ENCODE measurements around the gene FILIP1L.

DNA sequence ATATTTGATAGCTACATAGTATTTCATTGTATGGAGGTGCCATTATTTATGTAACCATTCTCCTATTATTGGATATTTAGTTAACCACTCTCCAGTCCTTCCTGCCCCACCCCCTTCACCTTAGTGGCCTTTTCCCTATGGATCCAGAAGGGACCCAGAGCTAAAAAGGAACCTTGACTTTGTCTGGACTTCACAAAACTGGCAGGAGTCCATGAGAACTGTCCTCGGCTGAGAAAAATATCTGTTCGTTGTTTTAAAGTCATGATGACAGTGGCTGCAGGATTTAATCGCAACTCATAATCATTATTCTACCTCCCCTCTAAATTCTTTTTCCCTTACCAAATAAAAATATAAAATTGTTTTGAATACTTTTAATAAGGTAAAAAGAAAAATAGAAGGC lies 166.9 kb downstream of the FILIP1L start:
- TF ChIP-seq, protein P1, sequence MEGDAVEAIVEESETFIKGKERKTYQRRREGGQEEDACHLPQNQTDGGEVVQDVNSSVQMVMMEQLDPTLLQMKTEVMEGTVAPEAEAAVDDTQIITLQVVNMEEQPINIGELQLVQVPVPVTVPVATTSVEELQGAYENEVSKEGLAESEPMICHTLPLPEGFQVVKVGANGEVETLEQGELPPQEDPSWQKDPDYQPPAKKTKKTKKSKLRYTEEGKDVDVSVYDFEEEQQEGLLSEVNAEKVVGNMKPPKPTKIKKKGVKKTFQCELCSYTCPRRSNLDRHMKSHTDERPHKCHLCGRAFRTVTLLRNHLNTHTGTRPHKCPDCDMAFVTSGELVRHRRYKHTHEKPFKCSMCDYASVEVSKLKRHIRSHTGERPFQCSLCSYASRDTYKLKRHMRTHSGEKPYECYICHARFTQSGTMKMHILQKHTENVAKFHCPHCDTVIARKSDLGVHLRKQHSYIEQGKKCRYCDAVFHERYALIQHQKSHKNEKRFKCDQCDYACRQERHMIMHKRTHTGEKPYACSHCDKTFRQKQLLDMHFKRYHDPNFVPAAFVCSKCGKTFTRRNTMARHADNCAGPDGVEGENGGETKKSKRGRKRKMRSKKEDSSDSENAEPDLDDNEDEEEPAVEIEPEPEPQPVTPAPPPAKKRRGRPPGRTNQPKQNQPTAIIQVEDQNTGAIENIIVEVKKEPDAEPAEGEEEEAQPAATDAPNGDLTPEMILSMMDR (IDR thresholded peaks at IDR 0.05; ENCODE audit: low read length) = no peak
- TF ChIP-seq EZH2phosphoT487 (IDR thresholded peaks at IDR 0.05; ENCODE audit: low read length) (no peak), EZH2 (optimal IDR thresholded peaks at IDR 0.05; ENCODE audit: low read depth, low read length) (no peak)

All from MM.1S (cell line).